GM15510 (cell line): ENCODE results near the gene FAM156B.
"Not testable (repeated sequence)": the region's sequence is repeated elsewhere in the genome, so short reads cannot be mapped to it uniquely, and the experiment has no call there.

Source experiments
- POLR2A ChIP-seq: IDR thresholded peaks from 3 replicates; pipeline ENCODE4 v1.6.1; 2011; ENCODE audit warnings: borderline replicate concordance; ENCODE audit not compliant: insufficient read length; ENCODE audit errors: extremely low read depth

Gene FAM156B, protein sequence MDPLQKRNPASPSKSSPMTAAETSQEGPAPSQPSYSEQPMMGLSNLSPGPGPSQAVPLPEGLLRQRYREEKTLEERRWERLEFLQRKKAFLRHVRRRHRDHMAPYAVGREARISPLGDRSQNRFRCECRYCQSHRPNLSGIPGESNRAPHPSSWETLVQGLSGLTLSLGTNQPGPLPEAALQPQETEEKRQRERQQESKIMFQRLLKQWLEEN

DNA sequence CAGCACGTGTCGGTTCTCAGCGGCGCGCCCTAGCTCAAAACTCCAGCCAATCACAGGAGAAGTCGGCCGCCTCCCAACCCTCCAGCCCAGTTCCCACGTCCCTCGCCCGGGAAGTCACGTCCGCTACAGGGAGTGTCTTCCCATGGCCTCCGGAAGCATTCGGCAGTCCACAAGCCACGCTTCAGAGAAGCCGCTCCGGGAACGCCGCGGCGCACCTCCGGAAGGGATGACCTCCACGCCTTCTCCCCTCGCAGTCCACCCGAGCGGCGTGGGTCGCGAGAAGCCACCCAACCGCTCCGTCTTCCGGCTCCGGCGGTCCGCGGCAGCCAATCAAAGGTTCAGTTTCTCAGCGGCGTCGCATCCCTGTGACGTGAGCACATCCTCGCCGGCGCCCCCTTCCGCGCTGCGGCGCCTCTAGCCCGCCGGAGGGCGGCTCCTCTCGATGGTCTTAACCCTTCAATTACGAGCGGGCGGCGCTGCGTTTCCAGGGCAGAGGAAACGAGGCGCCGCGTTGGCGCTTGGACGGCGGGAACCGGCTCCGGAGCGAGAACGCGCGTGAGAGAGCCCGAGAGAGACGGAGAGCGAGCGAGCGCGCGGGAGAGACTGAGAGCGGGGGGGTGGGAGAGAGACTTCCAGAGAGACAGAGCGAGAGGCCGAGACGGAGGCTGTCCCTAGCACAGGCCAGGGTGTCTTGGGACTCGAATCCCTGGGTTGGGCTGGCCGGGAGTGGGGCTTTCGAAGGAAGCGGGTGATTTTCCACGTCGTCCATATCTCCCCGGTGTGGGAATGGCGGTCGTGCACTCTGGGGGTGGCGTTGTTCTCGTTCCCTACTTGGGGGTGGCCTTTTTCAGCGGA, at the start of gene FAM156B:
TSS of gene FAM156B (plus strand) at position 476 of the 855 bp plus-strand sequence. CDS start 9,896 bp downstream, outside the sequence.
- TF ChIP-seq POLR2A = not testable (repeated sequence)

DNA sequence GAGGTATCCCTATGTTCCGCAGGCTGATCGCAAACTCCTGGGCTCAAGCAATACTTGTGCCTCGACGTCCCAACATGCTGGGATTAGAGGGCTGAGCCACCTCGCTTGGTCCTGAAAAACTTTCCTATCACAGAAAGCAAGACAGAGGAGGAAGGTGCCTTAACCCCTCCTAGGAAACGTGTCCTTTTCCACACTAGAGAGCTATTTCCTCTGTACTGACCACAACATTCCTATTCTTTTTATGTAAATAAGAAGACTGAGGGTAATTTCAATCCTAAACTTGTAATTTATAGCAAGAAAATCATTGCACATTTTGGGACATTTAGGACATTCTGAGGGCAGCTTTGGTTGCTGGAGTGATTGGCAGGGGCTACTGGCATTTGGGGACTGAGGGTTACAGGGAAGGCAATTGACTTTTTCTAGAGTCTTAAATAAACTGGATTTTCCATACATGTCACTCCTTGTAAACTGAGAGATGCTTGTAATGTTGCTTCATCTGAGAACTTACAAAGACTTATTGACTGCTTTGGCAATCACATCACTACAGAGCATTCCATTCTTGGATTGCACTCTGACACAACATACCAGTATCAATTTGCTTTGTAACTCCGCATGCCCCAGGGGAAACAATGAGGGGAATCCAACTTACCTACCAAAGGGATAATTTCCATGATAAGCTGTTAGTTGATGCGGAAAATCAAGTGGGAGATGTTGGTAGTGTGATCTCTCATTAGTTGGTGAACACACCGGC, 44.8 kb upstream of the FAM156B start:
- no peak for TF ChIP-seq POLR2A

DNA sequence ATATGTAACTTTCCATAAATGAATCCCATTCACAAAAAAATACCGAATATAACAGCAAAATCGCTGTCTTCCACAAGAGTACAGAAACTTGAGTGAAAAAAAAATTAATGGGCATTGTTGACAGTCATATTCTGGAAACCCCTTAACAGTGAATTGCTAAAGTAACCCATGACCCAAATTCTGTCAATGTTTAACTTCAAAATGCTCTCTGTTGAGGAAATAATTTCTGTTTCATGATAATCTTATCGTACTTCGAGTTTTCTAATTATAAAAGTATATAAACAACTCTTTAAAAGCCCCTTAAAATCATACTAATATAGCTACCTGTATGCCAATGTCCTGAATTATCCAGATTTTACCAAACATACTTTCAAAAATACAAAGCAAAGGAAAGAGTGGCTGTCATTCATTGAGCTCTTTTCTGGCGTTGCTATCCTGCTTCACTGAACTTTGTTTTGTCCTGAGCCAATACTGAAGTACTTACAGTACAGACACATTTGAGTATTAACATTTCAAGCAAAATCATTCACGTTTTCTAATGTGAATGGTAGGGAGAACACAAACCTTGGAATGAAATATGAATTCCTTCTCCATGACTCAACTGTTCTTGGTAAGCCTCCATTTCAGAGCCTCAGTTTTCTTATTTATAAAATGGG, 31.7 kb upstream of the FAM156B start:
- no peak for TF ChIP-seq POLR2A

DNA sequence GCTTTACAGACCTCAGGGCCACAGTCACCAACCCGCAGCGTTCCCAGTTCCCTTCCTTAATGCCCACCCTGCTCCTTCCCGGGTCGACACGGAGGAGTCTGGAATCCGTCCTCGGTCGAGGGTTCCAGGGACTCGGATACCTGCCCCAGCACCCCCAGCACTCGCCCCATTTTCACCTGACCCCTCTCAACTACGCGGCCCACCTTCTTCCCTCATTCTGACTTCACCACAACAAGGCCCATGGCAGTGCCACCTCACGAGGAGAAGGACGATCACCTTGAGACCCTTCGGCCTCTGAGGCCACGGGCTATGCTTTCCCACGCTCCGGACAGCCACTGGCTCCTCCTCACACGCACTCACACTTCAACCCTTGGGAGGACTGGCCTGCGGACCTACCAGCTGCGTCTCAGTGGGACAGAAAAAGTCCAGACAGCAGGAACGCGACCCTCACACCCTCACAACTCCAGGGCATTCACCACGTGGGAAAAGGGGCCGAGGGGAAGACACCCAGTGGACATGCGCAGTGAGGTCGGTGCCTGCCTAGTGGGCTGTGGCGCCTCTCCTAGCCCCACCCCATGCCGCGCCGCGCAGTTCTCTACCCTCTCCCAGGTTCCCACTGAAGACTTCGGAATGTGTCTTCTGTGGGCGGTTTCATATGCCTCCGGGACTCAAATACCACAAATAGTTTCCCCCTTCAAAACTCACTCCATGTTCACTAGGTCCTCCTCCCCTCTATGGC, 29.4 kb upstream of the FAM156B start, which contains the start of gene XAGE3:
TSS of gene XAGE3 (minus strand) at position 474 of the 739 bp plus-strand sequence. CDS start 950 bp downstream, outside the sequence.
- TF ChIP-seq POLR2A = no peak

DNA sequence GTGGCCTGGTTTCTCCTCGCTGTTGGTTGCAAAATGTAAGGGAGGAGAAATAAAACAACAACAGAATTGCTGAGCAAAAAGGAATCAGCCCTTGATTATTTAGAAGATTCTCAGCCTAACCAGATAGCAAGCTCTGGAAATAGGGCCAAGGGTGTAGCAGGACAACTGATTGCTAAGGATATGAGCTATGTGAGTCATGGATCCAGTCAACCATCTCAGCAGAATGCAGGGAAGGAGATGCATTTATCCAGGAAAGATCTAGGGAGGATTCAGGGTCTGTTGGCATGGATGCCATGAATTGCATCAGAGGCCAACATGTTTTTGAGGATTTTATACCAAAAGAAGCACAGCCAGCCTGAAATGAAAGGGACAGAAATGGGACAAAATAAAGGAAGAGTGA, 27.1 kb upstream of the FAM156B start:
- no peak for TF ChIP-seq POLR2A

DNA sequence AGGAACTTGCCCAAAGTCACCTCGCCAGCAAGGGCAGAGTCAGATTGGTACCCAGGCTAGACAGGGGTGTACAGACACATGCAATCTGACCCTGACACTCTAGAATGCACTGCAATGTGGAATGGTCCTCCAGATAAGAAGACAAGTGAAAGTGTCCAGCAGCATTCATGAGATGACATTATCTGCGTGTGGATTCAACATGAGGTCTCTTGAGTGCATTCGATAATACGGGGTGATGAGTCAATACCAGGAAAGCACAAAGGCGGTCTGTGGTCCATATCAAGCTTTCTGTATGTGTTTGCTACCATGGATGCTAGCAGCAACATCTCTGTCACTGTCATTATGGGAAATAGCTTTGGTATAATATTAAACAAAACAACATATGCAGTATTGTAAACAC, 22.5 kb upstream of the FAM156B start:
- no peak for TF ChIP-seq POLR2A

DNA sequence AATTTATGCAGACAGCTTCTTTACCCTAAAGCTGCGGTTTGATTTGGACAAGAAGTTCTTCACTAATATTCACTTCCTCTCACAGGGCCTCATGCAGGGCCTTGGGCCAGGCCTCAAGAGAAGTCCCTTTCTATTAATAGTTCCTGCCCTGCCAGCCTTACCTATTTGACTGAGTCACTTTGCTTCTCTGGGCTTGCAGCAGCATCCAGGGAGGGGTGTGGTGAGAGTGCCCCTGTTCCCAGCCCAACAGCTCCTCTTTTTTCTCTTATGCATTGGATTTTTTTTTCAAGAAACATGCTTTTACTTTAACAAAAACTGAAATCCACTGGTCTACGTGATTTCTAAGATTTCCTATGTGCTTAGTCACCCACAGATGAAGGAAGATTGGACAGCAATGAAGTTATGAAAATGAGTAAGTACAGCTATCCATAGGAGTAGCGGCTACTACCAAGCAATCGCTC, 26.7 kb downstream of the FAM156B start:
- no peak for TF ChIP-seq POLR2A

DNA sequence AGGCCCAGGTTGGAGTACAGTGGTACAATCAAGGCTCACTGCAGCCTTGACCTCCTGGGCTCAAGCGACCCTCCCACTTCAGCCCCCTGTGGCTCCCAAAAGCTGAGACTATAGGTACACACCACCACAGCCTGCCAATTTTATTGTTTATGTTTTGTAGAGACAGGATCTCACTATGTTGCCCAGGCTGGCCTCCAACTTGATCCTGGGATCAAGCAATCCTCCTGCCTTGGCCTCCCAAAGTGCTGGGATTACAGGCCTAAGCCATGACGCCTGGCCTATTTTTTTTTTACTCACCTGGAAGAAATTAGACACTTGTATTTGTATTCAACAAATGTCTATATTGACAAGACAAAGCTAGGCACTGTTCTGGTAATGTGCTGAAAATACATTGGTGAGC, 36.1 kb downstream of the FAM156B start:
- no peak for TF ChIP-seq POLR2A

DNA sequence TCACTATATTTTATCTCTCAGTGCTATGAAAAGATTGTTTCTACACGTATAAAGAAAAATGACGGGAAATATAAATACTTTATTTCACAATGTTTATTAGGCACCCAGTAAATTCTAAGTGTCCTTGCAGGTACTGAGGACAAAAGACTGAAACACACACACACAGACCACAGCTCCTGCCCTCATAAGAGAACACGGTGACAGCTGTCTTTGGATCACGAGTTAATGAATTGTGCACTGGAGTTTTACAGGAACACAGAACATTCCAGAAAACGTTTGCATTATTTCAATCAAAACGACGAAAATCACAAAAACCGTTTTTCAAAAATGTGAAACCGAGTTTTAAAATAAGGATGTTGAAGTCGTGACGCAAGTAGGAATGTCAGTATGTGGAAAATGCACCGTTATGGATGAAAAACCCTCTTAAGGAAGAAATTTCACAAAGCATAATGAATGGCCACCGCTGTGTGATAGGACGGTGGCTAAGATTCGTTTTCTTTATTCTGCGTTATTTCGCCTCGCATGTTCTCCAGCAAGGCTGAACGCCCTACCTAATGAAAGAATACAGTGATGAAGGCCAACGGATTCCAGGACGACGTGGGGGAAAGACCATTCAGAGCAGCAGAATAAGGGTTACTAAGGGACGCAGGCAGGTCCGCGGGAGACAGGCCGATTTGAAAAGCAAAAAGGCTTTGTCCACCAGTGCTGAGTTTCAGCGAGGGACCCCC, 37.0 kb downstream of the FAM156B start:
- no peak for TF ChIP-seq POLR2A

DNA sequence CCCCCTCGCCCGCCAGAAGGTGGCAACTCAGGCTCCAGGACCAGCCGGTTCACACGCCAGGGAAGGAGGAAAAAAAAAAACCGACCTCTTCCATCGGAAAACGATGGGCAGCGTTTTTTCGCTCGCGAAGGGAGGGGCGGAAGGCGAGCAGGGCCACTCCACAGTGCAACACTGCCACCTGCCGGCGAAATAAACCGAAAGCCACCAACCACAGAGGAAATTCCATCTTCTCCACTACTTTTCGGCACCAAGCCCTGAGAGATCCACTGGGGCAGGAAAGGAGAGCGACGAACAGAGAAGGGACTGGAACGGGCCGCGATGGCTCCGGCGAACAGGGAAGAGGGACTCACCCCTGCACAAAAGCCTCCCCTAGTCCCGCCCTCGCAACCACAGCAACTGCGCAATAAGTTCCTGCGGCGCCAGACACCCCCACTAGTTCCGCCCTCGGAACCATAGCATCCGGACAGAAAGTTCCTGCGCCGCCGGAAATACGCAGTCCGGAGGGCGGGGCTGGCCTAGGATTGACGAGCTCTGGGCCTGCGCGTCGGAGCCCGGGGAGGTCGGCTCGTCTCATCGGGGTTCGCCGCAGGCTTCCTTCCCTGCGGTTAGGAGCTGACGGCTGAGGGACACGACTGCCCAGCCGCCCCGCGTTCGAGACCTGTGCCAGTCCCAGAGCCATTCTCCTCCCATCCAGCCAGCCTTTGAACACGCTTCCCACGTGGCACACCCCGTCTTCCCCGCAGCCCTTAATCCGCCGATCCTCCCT, 37.8 kb downstream of the FAM156B start:
- TF ChIP-seq POLR2A = peak; percentile 75
